Measurements from ENCODE around the gene ATG2B.
"Not testable (repeated sequence)": the region's sequence is repeated elsewhere in the genome, so short reads cannot be mapped to it uniquely, and the experiment has no call there.

ATG2B gene

DNA sequence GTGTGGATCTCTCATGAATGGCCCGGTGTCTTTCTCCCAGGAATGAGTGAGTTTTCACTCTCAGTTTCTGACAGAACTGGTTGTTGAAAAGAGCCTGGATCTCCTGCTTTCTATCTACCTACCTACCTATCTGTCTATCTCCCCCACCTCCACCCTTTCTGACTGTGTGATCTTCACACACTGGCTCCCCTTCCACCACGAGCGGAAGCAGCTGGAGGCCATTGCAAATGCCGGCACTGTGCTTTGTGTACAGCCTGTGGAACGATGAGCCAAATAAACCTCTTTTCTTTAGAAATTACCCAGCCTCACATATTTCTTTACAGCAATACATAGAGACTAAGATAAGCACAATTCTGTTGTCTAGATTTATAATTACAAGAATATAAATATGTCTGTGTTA is 7.4 kb upstream of the ATG2B start:
- no peak for DNase-seq

DNA sequence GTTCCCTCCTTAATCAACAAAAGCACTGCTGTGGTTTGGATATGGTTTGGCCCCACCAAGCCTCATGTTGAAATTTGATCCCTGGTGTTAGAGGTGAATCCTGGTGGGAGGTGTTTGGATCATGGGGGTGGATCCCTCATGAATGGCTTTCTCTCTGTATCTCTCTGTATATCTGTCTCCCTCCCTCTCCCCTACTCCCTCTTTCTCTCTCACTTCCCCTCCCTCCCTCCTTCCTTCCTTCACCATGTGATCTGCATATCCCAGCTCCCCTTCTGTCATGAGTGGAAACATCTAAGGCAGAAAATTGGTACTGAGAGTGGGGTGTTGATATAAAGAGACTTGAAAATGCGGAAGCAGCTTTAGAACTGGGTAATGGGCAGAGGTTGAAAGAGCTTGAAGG is 5.4 kb upstream of the ATG2B start:
- no peak for DNase-seq

DNA sequence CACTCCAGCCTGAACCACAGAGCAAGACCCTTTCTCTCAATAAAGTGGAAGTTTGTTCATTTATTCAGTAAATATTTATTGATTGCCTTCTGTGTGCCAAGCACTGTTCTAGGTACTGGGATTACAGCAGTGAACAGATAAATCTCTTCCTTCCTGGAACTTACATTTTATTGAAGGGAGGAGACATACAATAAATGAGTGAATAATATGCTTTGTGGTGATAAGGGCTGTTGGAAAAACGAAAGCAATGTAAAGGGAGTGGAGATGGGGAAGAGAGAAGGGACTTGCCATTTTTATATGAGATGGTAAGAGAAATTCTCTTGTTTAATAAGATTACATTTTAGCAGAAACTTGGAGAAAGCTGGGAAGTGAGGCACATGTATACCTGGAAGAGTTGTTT is 1.8 kb upstream of the ATG2B start:
- DNase-seq: no peak

DNA sequence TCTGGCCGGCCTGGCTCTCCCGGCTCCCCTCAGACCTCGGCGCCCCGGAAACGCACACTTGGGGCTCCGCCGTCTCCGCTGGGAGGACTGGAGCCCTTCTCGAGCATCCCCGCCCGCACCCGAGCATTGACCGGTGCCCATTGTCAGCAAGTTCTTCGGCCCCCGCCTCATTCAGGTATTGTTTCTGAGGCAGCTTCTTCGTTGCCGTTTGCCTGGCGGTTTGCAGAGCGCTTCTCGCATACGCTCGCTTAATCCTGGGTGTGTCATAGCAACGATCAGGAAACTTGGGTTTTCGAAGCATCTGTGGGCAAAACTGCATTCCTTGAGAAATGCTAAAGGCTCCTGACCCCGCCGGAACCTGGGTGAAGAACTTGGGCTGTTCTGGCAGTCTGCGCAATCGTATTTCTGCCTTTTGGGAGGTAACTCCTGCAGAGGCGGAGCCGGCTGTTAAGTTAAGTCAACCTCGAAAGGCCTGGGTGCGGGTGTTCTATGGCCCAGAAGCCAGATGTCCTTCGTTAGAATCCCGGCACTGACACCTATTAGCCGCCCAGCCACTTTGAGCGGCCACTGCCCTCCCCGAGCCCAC is 703 bp upstream of the ATG2B start:
- DNase-seq: no peak

DNA sequence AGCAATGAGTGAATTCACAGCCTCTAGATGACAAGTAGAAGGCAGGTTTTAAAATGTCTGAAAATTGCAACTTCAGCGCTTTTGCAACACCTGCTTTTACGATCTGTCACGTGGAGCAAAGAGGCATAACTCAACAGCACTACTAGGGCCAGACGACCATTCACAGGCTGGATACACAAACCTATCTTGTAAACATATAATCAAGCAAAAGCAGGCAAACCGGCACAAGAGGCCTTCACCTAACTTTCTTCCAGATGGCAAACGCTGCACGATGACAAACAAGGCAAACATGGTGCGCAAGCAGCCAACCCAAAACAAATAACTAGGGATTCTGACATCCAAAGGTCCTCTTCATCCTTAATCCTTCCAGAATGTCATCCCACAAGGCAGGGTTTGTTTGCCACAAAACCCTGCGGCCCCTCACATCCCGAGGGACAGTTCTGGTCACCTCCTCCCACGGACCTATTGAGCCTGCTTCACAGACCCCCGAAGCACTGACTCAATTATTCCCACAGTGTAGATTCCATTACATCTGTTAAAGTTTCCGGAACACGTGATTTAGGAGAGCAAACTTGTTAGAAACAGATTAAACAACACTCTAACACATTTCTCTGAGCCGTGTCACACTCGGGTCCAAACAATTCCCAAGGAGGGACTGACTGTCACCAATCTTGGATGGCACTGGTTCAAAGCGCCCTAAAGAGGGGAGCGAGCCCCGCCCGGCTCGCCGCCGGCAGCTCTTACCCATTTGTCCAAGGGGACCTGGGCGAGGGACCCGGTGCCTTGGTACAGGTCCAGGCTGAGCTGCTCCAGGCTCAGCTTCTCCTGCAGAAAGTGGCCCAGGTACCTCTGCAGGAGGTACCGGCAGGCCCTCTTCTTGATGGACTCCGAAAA is 823 bp downstream of the ATG2B start:
- no peak for DNase-seq

DNA sequence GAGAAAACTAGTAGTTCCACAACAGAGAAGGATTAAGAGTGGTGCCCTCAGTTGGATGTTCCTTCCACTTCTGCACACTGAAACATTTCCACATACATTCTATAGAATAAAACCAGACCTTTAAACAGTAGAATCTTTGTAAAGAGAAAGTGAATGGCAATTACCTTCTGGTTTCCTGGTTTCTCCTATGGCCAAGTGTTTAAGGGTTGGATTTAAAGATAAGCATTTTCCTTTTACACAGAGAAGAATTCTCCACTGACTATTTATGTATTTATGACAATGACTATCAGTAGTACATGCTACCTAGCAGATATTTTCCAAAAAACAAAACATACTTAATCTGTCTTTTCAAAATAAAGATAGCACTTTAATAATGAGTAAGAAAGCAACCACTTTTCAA is 3.2 kb downstream of the ATG2B start:
- no peak for DNase-seq

DNA sequence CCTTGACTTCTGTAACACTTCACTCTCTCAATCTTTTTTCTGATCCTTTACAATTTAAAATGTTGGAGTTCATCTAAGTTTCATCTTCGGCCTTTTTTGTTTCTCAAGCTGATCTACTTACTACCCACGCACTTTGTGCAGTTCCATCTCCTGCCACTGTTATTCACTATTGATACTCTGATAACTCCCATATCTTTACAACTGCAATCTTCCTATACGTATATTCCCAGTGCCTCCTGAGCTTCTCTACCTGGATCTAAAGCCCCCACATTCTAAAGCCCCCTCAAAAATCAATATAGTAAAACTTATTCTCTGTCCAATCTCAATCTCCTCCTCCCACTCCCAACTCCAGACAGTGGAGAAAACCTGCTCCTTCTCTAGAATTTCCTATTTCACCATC is 5.9 kb downstream of the ATG2B start:
- no peak for DNase-seq

DNA sequence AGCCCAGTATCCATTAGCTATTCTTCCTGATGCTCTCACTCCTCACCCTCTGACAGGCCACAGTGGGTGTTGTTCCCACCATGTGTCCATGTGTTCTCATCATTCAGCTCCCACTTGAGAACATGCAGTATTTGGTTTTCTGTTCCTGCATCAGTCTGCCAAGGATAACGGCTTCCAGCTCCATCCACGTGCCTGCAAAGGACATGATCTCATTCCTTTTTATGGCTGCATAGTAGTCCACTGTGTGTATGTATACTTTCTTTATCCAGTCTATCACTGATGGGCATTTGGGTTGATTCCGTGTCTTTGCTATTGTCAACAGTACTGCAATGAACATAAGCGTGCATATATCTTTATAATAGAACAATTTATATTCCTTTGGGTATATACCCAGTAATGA is 8.9 kb downstream of the ATG2B start:
- no peak for DNase-seq

DNA sequence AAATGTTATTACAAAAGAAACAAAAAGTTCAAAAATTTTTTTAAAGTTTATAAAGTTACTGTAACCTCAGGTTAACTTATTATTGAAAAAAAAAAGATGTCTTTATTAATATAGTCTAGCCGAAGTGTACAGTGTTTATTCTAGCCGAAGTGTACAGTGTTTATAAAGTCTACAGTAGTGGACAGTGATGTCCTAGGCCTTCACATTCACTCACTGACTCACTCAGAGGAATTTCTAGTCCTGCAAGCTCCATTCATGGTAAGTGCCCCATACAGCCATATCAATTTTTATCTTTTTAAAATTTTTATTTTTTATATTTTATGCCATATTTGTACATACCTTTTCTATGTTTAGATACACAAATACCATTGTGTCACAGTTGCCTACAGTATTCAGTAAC is 10.4 kb downstream of the ATG2B start:
- DNase-seq: no peak

DNA sequence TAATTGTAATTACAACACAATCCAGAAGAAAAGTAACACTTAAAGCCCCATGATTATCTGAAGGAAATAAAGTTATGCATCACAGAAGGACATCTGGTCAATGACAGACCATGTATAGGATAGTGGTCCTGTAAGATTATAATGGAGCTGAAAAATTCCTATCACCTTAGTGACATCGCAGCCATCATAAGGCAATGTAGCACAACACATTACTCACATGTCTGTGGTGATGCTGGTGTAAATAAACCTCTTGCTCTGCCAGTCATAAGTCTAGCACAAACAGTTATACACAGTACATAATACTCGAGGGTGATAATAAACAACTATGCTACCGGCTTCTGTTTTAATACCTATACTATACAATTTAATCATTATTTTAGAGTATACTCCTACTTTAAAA is 11.2 kb downstream of the ATG2B start:
- no peak for DNase-seq

DNA sequence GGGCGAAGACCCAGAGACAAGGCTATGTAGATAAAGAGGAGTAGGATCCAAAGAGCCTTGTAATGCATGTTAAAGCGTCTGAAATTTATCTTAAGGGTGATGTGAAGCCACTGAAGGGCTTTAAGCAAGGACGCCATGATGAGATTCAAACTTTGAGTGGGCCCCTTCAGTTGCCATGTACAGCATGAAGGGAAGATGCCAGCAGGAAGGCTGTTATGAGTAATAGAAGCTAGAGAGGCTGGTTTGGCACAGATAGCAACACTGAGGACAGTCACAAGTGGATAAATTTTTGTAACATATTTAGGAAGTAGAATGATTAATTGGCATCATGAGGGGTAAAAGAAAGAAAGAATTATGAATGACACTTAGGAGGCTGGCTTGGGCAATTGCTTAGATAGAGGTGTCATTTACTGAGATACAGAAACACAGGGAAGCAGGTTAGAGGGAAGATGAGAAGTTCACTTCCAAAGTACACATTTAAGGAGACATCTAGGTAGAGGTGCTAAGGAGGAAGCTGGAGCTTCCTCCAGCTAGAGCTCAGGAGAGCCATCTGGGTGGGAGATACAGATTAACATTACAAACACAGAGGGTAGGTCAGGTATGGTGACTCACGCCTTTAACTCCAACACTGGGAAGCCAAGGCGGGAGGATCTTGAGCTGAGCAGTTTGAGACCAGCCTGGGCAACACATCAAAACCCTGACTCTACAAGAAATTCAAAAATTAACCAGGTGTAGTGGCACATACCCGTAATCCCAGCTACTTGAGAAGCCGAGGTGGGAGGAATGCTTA is 13.7 kb downstream of the ATG2B start:
- no peak for DNase-seq

DNA sequence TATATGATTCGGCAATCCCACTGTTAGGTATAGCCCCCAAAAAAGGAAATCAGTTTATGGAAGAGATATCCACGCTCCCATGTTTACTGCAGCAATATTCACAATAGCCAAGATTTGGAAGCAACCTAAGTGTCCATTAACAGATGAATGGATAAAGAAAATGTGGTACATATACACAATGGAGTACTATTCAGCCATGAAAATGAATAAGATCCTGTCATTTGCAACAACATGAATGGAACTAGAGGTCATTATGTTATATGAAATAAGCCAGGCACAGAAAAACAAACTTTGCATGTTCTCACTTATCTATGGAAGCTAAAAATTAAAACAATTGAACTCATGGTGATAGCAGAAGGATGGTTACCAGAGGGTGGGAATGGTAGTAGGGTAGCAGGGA is 15.2 kb downstream of the ATG2B start:
- not testable (repeated sequence) for DNase-seq

DNA sequence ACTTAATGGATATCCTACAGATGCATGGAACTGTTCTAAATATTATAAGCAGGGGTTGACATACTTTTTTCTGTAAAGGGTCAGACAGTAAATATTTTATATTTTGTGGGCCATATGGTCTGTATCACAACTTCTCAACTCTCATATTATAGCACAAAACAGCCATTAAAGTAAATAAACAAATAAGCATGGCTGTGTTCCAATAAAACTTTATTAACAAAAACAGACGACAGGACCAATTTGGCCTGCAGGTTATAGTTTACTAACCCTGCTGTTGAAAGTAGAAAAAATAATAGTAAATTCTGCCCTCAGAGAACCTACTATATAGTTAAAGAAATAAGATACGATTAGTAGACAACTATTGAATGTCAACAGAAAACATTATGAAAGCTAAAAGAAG is 17.5 kb downstream of the ATG2B start:
- DNase-seq: no peak

DNA sequence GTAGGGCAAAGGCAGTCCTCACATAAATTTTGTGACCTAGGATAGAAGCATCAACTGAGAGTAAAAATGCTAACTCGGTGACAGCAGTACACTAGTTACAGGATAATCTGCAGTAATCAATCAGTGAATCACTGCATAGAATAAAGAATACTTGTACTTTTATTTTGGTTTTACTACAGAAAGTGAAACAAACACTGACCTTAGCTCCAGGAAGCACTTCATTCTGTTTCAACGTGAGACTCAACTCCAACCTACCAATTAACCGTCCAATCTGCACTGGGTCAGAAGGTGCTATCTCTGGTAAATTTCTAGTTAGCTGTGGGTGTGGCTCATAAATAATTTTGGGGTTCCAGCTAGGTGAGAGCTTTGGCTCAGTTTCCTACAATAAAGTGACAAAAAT is 21.8 kb downstream of the ATG2B start:
- DNase-seq: no peak

DNA sequence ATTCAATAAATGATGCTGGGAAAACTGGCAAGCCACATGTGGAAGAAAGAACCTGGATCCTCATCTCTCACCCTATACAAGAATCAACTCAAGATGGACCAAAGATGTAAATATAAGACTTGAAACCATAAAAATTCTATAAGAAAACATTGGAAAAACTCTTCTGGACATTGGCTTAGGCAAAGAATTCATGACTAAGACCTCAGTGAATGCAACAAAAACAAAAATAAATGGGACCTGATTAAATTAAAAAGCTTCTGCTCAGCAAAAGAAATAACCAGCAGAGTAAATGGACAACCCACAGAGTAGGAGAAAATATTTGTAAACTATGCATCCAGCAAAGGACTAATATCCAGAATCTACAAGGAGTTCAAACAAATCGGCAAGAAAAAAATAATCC is 24.6 kb downstream of the ATG2B start:
- DNase-seq: no peak

DNA sequence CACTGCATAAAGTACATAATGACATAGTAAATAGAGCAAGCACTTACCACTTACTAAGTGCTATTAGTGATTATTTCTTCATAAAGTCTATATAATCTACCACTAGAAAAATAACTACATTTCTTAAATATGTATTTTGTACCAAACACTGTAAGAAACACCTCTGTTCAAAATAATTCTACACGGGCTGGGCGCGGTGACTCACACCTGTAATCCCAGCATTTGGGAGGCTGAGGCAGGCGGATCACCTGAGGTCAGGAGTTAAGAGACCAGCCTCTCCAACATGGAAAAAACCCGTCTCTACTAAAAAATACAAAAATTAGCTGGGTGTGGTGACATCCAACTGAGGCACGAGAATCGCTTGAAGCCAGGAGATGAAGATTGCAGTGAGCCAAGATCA is 38.9 kb downstream of the ATG2B start:
- DNase-seq: no peak

DNA sequence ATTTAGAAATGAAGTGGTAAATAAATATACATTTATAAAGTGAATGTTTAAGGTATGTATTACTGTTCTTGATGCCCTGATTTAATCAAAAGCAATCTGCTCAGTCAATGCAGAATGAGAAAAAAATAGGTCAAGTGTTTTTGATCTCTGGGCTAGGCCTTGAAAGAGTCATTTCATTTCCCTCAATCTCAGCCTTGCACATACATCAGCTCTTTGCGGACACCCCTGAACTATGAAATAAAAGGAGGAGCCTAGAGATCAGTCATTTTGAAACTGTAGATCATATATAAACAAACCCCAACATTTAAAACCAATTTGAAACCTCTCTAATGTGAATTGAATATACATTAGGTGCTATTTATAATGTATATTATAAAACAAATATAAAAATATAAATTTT is 42.5 kb downstream of the ATG2B start:
- no peak for DNase-seq

DNA sequence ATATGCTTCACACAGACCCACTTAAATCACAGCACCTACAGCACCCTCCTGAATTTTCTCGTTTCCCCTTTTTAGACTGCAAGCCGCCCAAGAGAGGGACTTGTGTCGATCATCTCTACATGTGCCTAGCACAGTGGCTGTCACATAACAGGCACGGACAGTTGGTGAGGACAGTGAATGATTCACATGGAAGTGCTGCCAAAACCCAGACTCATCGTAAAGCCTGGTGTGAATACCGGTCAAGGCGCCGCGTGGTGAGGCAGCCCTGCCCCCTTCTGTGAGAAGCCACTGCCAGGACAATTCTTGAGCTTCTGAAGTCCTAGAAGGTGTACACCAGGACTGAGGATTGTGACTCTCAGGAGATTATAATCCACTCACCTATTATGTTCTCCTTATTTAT is 44.3 kb downstream of the ATG2B start:
- no peak for DNase-seq

DNA sequence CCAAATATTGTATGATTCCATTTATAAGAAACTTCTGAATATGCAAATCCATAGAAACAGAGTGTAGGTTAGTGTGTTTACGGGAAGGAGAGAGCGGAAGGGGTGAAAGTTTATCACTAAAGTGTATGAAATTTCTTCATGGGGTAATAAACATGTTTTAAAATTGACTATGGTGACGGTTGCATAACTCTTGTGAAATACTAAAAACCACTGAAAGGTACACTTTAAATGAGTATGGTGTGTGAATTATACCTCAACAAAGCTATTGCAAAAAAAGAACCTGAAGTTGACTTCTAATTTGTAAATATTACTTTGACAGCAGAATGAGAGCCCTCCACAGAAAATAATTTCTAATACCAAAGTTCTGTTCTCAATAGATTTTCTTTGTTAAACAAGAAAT is 47.1 kb downstream of the ATG2B start:
- no peak for DNase-seq

DNA sequence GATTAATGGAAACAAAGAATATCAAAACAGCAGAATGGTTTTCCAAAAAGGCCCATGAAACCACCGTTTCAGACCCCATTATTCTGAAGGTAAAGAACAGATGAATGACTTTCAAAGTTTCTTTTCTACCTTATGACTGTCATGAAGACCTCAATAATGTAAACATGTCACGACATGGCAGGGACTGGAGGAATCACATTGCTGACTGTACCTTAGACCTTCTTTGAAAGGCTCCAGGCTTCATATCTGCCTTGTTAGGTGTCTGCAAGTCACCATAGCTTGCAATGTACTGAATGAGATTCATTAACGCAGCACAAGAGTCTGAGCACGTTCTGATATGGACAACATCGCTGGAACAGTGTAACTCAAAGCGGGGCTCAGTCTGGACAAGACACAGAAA is 52.2 kb downstream of the ATG2B start:
- no peak for DNase-seq

DNA sequence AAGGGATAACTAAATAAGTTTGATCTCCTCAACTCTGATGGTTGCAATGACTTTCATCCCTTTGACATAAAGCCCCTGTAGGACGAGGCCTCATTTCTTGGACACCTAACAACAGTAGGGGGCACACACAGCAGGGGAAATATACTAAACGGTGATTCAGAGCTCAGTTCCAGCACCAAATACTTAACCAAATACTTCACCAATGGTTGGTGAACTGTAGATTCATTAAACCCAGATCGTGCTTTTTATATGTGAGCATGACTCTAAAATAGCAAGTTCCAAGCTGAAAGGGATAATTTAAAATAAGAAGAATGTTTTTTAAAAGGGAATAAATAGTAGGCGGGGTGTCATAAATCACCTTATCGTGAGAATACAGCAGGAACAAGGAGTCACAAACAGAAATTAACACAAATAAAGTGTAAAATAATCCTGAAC is 53.2 kb downstream of the ATG2B start:
- no peak for DNase-seq

DNA sequence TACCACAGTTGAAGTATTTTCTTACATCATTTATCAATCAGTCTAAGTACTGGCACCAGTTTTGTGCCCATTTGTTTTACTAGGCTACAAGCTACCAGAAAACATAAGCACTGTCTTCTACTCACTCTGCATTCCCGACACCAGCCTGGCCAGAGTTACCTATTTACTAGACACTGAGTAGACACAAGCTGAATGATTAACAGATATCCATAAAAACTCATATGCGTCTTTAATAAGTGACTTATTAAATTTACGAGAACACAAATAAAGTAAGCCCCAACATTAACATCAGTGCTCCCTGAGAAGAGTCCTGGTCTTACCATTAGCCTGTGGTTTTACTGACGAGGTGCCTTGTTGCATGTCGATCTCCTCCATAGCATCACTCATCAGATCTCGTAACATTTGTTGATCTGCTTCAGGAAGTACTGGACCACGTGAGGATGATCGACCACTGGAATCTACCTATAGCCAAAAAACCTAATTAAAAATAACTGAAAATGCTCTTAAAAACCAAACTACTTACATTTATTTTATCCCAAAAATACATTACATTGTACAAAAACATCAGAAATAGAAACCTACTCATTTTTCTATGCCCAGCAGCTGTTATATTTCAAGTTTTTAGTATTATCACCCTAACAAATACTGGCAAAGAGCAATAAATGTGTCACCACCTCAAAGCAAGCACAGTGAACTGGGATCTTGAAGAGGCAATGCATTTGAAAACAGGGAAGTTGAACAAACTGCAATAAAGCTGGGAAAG is 53.8 kb downstream of the ATG2B start:
- DNase-seq: no peak

DNA sequence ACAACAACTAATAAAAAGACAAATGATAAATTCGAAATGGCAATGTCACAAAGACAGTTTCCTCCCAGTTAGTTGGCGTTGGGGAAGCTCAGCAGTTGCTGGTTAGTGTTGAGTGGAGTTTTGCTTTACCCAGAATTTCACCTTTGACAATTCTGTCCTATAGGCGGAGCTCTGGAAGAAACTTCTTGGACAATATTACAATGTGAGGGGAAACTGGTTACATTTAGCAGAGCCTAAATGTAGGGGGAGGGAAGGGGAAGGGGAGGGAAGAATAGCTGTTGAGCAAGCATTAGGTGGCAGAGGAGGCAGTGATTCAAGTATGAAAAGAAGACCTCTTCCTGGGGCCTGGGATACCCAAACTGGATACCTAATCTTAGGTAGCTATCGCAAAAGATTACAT is 55.7 kb downstream of the ATG2B start:
- no peak for DNase-seq

Data from NCI-H1417 treated with DMSO at 0.1 percent for 48 hours (cell line).